ENCODE data around the gene CALCOCO1.

DNA sequence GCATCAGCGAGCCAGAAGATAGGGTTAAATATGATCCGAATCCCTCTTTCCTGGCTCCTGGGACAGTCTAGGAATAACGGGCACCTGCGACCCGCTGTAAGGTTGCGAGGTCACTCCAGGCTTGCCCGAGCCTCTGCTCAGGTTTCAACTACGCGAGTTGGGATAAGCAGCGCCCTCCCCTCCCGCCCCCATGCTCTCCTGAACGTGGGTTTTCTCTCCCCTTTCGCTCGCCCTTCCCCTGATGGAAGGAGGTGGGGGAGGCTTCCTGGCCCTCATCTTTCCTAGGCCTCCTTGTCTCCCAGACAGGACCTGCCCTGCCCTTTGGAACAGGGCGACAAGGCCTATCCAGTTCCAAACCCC is 50.6 kb downstream of the CALCOCO1 start:
- TF ChIP-seq, protein P1, sequence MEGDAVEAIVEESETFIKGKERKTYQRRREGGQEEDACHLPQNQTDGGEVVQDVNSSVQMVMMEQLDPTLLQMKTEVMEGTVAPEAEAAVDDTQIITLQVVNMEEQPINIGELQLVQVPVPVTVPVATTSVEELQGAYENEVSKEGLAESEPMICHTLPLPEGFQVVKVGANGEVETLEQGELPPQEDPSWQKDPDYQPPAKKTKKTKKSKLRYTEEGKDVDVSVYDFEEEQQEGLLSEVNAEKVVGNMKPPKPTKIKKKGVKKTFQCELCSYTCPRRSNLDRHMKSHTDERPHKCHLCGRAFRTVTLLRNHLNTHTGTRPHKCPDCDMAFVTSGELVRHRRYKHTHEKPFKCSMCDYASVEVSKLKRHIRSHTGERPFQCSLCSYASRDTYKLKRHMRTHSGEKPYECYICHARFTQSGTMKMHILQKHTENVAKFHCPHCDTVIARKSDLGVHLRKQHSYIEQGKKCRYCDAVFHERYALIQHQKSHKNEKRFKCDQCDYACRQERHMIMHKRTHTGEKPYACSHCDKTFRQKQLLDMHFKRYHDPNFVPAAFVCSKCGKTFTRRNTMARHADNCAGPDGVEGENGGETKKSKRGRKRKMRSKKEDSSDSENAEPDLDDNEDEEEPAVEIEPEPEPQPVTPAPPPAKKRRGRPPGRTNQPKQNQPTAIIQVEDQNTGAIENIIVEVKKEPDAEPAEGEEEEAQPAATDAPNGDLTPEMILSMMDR (IDR thresholded peaks at IDR 0.05; ENCODE audit: insufficient read depth, low read length, poor library complexity, severe bottlenecking) = no peak
- TF ChIP-seq EZH2phosphoT487 (conservative IDR thresholded peaks at IDR 0.05; ENCODE audit: low read length) = no peak
